ENCODE data around the gene ACER3.
"Not testable (repeated sequence)": the region's sequence is repeated elsewhere in the genome, so short reads cannot be mapped to it uniquely, and the experiment has no call there.

ACER3 gene

GRCh38 chr11:77002776-77003175 is 142.1 kb downstream of the ACER3 start:
- Histone ChIP-seq H3K79me2 (ENCODE audit: low read length) (no peaks in the 10 kb centered on the region), H3K9me3 (ENCODE audit: insufficient read depth, low read length) (no peaks in the 10 kb centered on the region), H3K36me3 (replicated peaks; ENCODE audit: low read depth, low read length) (peaks cover 10% of the 10 kb centered on the region), H3K4me3 (ENCODE audit: low read length) (no peak overlapping the region), H3K4me1 (ENCODE audit: low read length) (no peaks in the 10 kb centered on the region), H3K27me3 (ENCODE audit: low read depth, low read length) (no peaks in the 10 kb centered on the region), H3K27ac (ENCODE audit: low read length) (no peak overlapping the region), H4K20me1 (ENCODE audit: insufficient read depth, low read length) (no peaks in the 10 kb centered on the region), H3K9ac (ENCODE audit: low read length) (no peak overlapping the region), H2AFZ (ENCODE audit: low read depth, low read length) (no peak overlapping the region), H3K4me2 (ENCODE audit: low read length) (no peak overlapping the region)
- TF ChIP-seq EZH2phosphoT487 (IDR thresholded peaks at IDR 0.05; ENCODE audit: low read depth) = no peak
- TF ChIP-seq CTCF (IDR thresholded peaks at IDR 0.05; ENCODE audit: low read depth, low read length) = no peak

- H3K79me2 ChIP-seq (ENCODE audit: low read length) = no peaks in the 10 kb centered on the region
- no peak overlapping the region for H3K4me3 ChIP-seq (ENCODE audit: low read length)
- H2AFZ ChIP-seq (ENCODE audit: low read depth, low read length) = no peak overlapping the region
- H3K27ac ChIP-seq (ENCODE audit: low read length) = no peak overlapping the region
- H3K36me3 ChIP-seq (replicated peaks; ENCODE audit: low read depth, low read length) = peaks cover 11% of the 10 kb centered on the region
- no peaks in the 10 kb centered on the region for H3K4me1 ChIP-seq (ENCODE audit: low read length)
- H3K9ac ChIP-seq (ENCODE audit: low read length) = no peak overlapping the region
- TF ChIP-seq CTCF (IDR thresholded peaks at IDR 0.05; ENCODE audit: low read depth, low read length) (no peak), EZH2phosphoT487 (IDR thresholded peaks at IDR 0.05; ENCODE audit: low read depth) (no peak)
- H4K20me1 ChIP-seq (ENCODE audit: insufficient read depth, low read length) = no peaks in the 10 kb centered on the region
- no peaks in the 10 kb centered on the region for H3K27me3 ChIP-seq (ENCODE audit: low read depth, low read length)
- no peak overlapping the region for H3K4me2 ChIP-seq (ENCODE audit: low read length)
- no peaks in the 10 kb centered on the region for H3K9me3 ChIP-seq (ENCODE audit: insufficient read depth, low read length)
Measured at GRCh38 chr11:77003963-77004362, 143.2 kb downstream of the ACER3 start.

GRCh38 chr11:77009533-77010160 is 148.9 kb downstream of the ACER3 start:
- H3K9me3 ChIP-seq (ENCODE audit: insufficient read depth, low read length) = no peaks in the 10 kb centered on the region
- no peak for TF ChIP-seq CTCF (IDR thresholded peaks at IDR 0.05; ENCODE audit: low read depth, low read length)
- no peak for TF ChIP-seq EZH2phosphoT487 (IDR thresholded peaks at IDR 0.05; ENCODE audit: low read depth)

GRCh38 chr11:77014669-77015068 is 154.0 kb downstream of the ACER3 start:
- H3K27me3 ChIP-seq (ENCODE audit: low read depth, low read length) = no peaks in the 10 kb centered on the region
- H3K27ac ChIP-seq (ENCODE audit: low read length) = no peak overlapping the region
- H3K4me2 ChIP-seq (ENCODE audit: low read length) = no peak overlapping the region
- no peaks in the 10 kb centered on the region for H3K79me2 ChIP-seq (ENCODE audit: low read length)
- no peaks in the 10 kb centered on the region for H3K4me1 ChIP-seq (ENCODE audit: low read length)
- no peak for TF ChIP-seq EZH2phosphoT487 (IDR thresholded peaks at IDR 0.05; ENCODE audit: low read depth)
- TF ChIP-seq CTCF (IDR thresholded peaks at IDR 0.05; ENCODE audit: low read depth, low read length) = no peak
- H3K9ac ChIP-seq (ENCODE audit: low read length) = no peak overlapping the region
- H2AFZ ChIP-seq (ENCODE audit: low read depth, low read length) = no peak overlapping the region
- no peaks in the 10 kb centered on the region for H3K9me3 ChIP-seq (ENCODE audit: insufficient read depth, low read length)
- no peaks in the 10 kb centered on the region for H4K20me1 ChIP-seq (ENCODE audit: insufficient read depth, low read length)
- H3K36me3 ChIP-seq (replicated peaks; ENCODE audit: low read depth, low read length) = peaks cover 6% of the 10 kb centered on the region
- H3K4me3 ChIP-seq (ENCODE audit: low read length) = no peak overlapping the region

More at GRCh38 chr11:77009533-77010160, 148.9 kb downstream of the ACER3 start:
- Histone ChIP-seq H3K4me2 (ENCODE audit: low read length) (no peak overlapping the region), H3K4me1 (ENCODE audit: low read length) (no peaks in the 10 kb centered on the region), H3K4me3 (ENCODE audit: low read length) (no peak overlapping the region), H3K36me3 (replicated peaks; ENCODE audit: low read depth, low read length) (peaks cover 7% of the 10 kb centered on the region), H3K9ac (ENCODE audit: low read length) (no peak overlapping the region), H2AFZ (ENCODE audit: low read depth, low read length) (no peak overlapping the region), H3K27me3 (ENCODE audit: low read depth, low read length) (no peaks in the 10 kb centered on the region), H4K20me1 (ENCODE audit: insufficient read depth, low read length) (no peaks in the 10 kb centered on the region), H3K79me2 (ENCODE audit: low read length) (no peaks in the 10 kb centered on the region), H3K27ac (ENCODE audit: low read length) (no peak overlapping the region)

- H3K27me3 ChIP-seq (ENCODE audit: low read depth, low read length); H3K4me3 ChIP-seq (ENCODE audit: low read length); H4K20me1 ChIP-seq (ENCODE audit: insufficient read depth, low read length); H3K36me3 ChIP-seq (replicated peaks; ENCODE audit: low read depth, low read length); H3K4me1 ChIP-seq (ENCODE audit: low read length); H3K79me2 ChIP-seq (ENCODE audit: low read length); H3K9me3 ChIP-seq (ENCODE audit: insufficient read depth, low read length); H3K27ac ChIP-seq (ENCODE audit: low read length); H3K9ac ChIP-seq (ENCODE audit: low read length); H3K4me2 ChIP-seq (ENCODE audit: low read length); H2AFZ ChIP-seq (ENCODE audit: low read depth, low read length): not testable (repeated sequence)
Measured at GRCh38 chr11:77018396-77018924, 157.7 kb downstream of the ACER3 start.
